K562 (cell line): ENCODE data around the gene COASY. TPM values are rescaled to one million over a fixed set of nuclear protein-coding genes. Genes with fewer than 3 reads are reported as not detected.

Source experiments
- BCOR ChIP-seq: fragments of 450-650 bp; IDR thresholded peaks from 2 replicates; pipeline ENCODE4 v1.6.1; 2016
- DDX20 ChIP-seq: fragments of 450-650 bp; IDR thresholded peaks from 2 replicates; pipeline ENCODE4 v1.6.1; 2016; ENCODE audit warnings: missing genetic modification characterization, low read depth, mild to moderate bottlenecking, missing compliant biosample characterization, moderate library complexity
- TAF1 ChIP-seq: IDR thresholded peaks from 2 replicates; pipeline ENCODE4 v1.6.1; 2011; ENCODE audit warnings: mild to moderate bottlenecking, low read length, moderate library complexity; ENCODE audit not compliant: insufficient read depth, control insufficient read depth, severe bottlenecking; ENCODE audit errors: extremely low read depth
- XRCC5 ChIP-seq: fragments of 200-400 bp; formaldehyde crosslinking; IDR thresholded peaks from 2 replicates; pipeline ENCODE4 v1.6.1; 2017; ENCODE audit warnings: low read depth, mild to moderate bottlenecking, low read length
- polyA plus RNA-seq, 8 experiments: library from polyadenylated mRNA; depleted of rRNA in 4 of 8; stranded (reverse) in 5 of 8; unstranded in 3 of 8; fragments of >200 nt; fragmentation: Nextera tagmentation in 2 of 8; fragmentation: Illumina TruSeq in 1 of 8; extraction: Ambion mirVana in 2 of 8; extraction: Trizol in 1 of 8; gene quantifications; 2 replicates each; pipeline versions ENCODE4 v1.2.1 to v1.2.3, GENCODE V29; 2011 to 2014; ENCODE audit warnings: inconsistent platforms in 1 of 8, missing spikeins in 1 of 8
- total RNA-seq, 7 experiments: library from RNA; depleted of rRNA in 6 of 7; stranded (reverse); fragments of >200 nt in 6 of 7; fragmentation: Illumina TruSeq in 2 of 7; extraction: Trizol in 2 of 7; gene quantifications; 2 replicates each; pipeline versions ENCODE4 v1.2.1 to v1.2.3, GENCODE V29; 2011 to 2021; ENCODE audit warnings: low replicate concordance in 1 of 7
- TF ChIP-seq, protein P1 (sequence below), 2 experiments: fragments of 450-650 bp in 1 of 2; sonication (generic) in 1 of 2; formaldehyde crosslinking in 1 of 2; IDR thresholded peaks in 1 of 2; conservative IDR thresholded peaks in 1 of 2; 2 replicates each; pipeline versions ENCODE4 v1.6.1 to v1.8.1; 2016 to 2023; ENCODE audit warnings: mild to moderate bottlenecking in 2 of 2, moderate library complexity in 2 of 2, inconsistent platforms in 1 of 2, missing genetic modification reagents in 1 of 2
- TF ChIP-seq, protein P2 (sequence below): fragments of 450-650 bp; IDR thresholded peaks from 2 replicates; pipeline ENCODE4 v1.7.1; 2018; ENCODE audit warnings: mild to moderate bottlenecking, low read depth; ENCODE audit not compliant: partially characterized antibody

Gene COASY
- total and polyA plus RNA-seq, 9 of the 15 experiments (the other 6 are each of a cell fraction or from before 2014, with no cell fraction given), result 25.4 to 175 (median 62.3) TPM

DNA sequence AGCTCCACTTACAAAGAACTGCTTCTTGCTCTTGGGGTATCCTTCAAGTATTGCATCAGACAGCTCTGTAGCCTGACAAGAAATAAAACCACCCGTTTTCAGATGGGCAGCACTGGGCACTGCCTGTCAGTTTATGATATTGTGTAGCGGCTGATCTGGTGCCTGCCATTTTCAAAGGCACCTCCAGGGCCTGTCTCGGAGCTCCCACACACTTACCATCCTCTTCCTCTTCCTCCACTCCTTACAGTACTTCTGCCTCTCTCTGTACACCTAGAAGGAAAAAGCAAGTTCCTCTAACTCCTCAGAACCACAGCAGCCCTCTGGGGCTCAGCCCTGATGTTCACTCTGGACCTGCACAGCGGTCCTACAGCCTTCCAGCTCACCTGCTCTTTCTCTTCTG lies 11.1 kb downstream of the COASY start (continued):
- TF ChIP-seq XRCC5 (no peak), BCOR (no peak), DDX20 (tag) (no peak), TAF1 (no peak)
- TF ChIP-seq, protein P1, sequence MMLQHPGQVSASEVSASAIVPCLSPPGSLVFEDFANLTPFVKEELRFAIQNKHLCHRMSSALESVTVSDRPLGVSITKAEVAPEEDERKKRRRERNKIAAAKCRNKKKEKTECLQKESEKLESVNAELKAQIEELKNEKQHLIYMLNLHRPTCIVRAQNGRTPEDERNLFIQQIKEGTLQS (IDR thresholded peaks at IDR 0.05), result peak; percentile 20; the same call in 1 of the 2 replicates
- TF ChIP-seq, protein P1 (CRISPR knock-in tag; conservative IDR thresholded peaks at IDR 0.05), result no peak
- TF ChIP-seq, protein P2, sequence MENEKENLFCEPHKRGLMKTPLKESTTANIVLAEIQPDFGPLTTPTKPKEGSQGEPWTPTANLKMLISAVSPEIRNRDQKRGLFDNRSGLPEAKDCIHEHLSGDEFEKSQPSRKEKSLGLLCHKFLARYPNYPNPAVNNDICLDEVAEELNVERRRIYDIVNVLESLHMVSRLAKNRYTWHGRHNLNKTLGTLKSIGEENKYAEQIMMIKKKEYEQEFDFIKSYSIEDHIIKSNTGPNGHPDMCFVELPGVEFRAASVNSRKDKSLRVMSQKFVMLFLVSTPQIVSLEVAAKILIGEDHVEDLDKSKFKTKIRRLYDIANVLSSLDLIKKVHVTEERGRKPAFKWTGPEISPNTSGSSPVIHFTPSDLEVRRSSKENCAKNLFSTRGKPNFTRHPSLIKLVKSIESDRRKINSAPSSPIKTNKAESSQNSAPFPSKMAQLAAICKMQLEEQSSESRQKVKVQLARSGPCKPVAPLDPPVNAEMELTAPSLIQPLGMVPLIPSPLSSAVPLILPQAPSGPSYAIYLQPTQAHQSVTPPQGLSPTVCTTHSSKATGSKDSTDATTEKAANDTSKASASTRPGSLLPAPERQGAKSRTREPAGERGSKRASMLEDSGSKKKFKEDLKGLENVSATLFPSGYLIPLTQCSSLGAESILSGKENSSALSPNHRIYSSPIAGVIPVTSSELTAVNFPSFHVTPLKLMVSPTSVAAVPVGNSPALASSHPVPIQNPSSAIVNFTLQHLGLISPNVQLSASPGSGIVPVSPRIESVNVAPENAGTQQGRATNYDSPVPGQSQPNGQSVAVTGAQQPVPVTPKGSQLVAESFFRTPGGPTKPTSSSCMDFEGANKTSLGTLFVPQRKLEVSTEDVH, result no peak
